Stimulated activated CD4-positive, alpha-beta T cell treated with anti-CD3 and anti-CD28 coated beads, Interleukin-1b, Interleukin-23, amount 100 ng/mL, for 1 hour (primary cell): Measurements from ENCODE around the gene ERCC2.
A peak's percentile ranks its signal among the peaks of the same experiment; 100 is the strongest.
"Not testable (repeated sequence)": the region's sequence is repeated elsewhere in the genome, so short reads cannot be mapped to it uniquely, and the experiment has no call there.

ENCODE experiments used
- DNase-seq, 2 donors: peaks; one replicate each; pipeline ENCODE4 v3.0.0-alpha.2; 2020; ENCODE audit warnings: low read depth in 2 of 2

The ERCC2 gene

GRCh38 chr19:45370410-45371204, at the start of gene ERCC2:
Gene ERCC2, minus strand, starts transcription at chr19:45370573. Its CDS starts 33 bp downstream, at chr19:45370540.
- DNase-seq = peak; percentile 99

GRCh38 chr19:45419895-45420294, 49.5 kb upstream of the ERCC2 start:
- DNase-seq = no peak

- no peak for DNase-seq
Measured at GRCh38 chr19:45419396-45419795, 49.0 kb upstream of the ERCC2 start.

- DNase-seq = no peak
Measured at GRCh38 chr19:45418802-45419201, 48.4 kb upstream of the ERCC2 start.

- DNase-seq = no peak
Measured at GRCh38 chr19:45417151-45417550, 46.8 kb upstream of the ERCC2 start.

- DNase-seq = no peak
Measured at GRCh38 chr19:45414468-45414867, 44.1 kb upstream of the ERCC2 start.

- no peak for DNase-seq
Measured at GRCh38 chr19:45413497-45413896, 43.1 kb upstream of the ERCC2 start.

- not testable (repeated sequence) for DNase-seq
Measured at GRCh38 chr19:45410330-45410729, 40.0 kb upstream of the ERCC2 start.

GRCh38 chr19:45409557-45409920, 39.2 kb upstream of the ERCC2 start:
- DNase-seq = no peak

- DNase-seq = no peak
Measured at GRCh38 chr19:45408830-45409556, 38.6 kb upstream of the ERCC2 start.

GRCh38 chr19:45408121-45408520, 37.7 kb upstream of the ERCC2 start:
- no peak for DNase-seq

- DNase-seq = not testable (repeated sequence)
Measured at GRCh38 chr19:45407585-45407984, 37.2 kb upstream of the ERCC2 start.

GRCh38 chr19:45407091-45407375, 36.7 kb upstream of the ERCC2 start:
- DNase-seq = no peak

- peak; percentile 37 to 59 for DNase-seq
Measured at GRCh38 chr19:45406226-45407090, 36.1 kb upstream of the ERCC2 start, which contains the start of gene POLR1G. Gene POLR1G, plus strand, starts transcription at chr19:45406644. Its CDS starts 53 bp downstream, at chr19:45406697.

GRCh38 chr19:45405435-45406225, 35.3 kb upstream of the ERCC2 start:
- DNase-seq = peak; percentile 39 to 60

GRCh38 chr19:45404557-45405434, 34.4 kb upstream of the ERCC2 start, which contains the start of gene PPP1R13L:
Gene PPP1R13L, minus strand, starts transcription at chr19:45405069. Its CDS starts 6,751 bp downstream, at chr19:45398318.
- DNase-seq = no peak

GRCh38 chr19:45403781-45404556, 33.6 kb upstream of the ERCC2 start:
- DNase-seq = no peak

GRCh38 chr19:45403272-45403671, 32.9 kb upstream of the ERCC2 start:
- DNase-seq = no peak

- DNase-seq = no peak
Measured at GRCh38 chr19:45402298-45403061, 32.1 kb upstream of the ERCC2 start.
